Heart left ventricle (tissue), 16 donors: Measurements from ENCODE around the gene MORF4L2. TPM values are rescaled to one million over a fixed set of nuclear protein-coding genes. Genes with fewer than 3 reads are reported as not detected.
"Not testable (repeated sequence)": the region's sequence is repeated elsewhere in the genome, so short reads cannot be mapped to it uniquely, and the experiment has no call there.

Source experiments
- ATAC-seq, 4 donors: fragments of 200-7000 bp; cut with Tn5 transposase; one replicate each; pipeline ENCODE4 v1.9.1; 2020 to 2022; ENCODE audit warnings: moderate library complexity in 4 of 4, mild to moderate bottlenecking in 3 of 4, moderate number of reproducible peaks in 1 of 4
- DNase-seq, 5 donors: peaks; one replicate each; pipeline ENCODE4 v3.0.0-alpha.2; 2020
- H3K27ac ChIP-seq, 12 donors: fragments of 200-600 bp; sonication (generic) in 4 of 12; one replicate each; pipeline versions ENCODE4 v1.5.0 to v1.8.0; 2016 to 2022; ENCODE audit warnings: mild to moderate bottlenecking in 2 of 12
- H3K27me3 ChIP-seq, 9 donors: fragments of 200-600 bp; sonication (generic) in 2 of 9; one replicate each; pipeline versions ENCODE4 v1.5.1 to v1.8.0; 2016 to 2022; ENCODE audit warnings: mild to moderate bottlenecking in 3 of 9
- H3K36me3 ChIP-seq, 9 donors: fragments of 200-600 bp; sonication (generic) in 2 of 9; one replicate each; pipeline versions ENCODE4 v1.5.0 to v1.8.0; 2018 to 2022; ENCODE audit warnings: mild to moderate bottlenecking in 2 of 9
- H3K4me1 ChIP-seq, 12 donors: fragments of 200-600 bp; sonication (generic) in 4 of 12; one replicate each; pipeline versions ENCODE4 v1.5.0 to v1.8.0; 2016 to 2022; ENCODE audit warnings: mild to moderate bottlenecking in 3 of 12
- H3K4me3 ChIP-seq, 12 donors: fragments of 200-600 bp; sonication (generic) in 4 of 12; one replicate each; pipeline versions ENCODE4 v1.5.0 to v1.8.0; 2017 to 2022; ENCODE audit warnings: mild to moderate bottlenecking in 9 of 12, moderate library complexity in 4 of 12
- H3K9me3 ChIP-seq, 12 donors: fragments of 200-600 bp; sonication (generic) in 4 of 12; one replicate each; pipeline versions ENCODE4 v1.5.0 to v1.8.0; 2016 to 2022; ENCODE audit warnings: mild to moderate bottlenecking in 1 of 12
- POLR2A ChIP-seq, 2 donors: fragments of 450-650 bp; IDR thresholded peaks; one replicate each; pipeline ENCODE4 v1.6.1; 2017; ENCODE audit warnings: antibody characterized with exemption in 2 of 2, mild to moderate bottlenecking in 2 of 2, moderate library complexity in 2 of 2
- WGBS, 4 donors: extraction: QIAGEN DNeasy Blood & Tissue Kit in 2 of 4; methylation state at CpG; one replicate each; pipeline versions ENCODE4 v1.1.5 to v1.1.7; 2013 to 2018; 5-methylcytosine and 5-hydroxymethylcytosine counted together
- intact Hi-C, 10 donors: fragments of 100-400 bp; cut with DNase I; formaldehyde crosslinking; loops; one replicate each; pipeline versions ENCODE4 v1.11.1 to v1.14.2; 2022
- polyA plus RNA-seq, 2 donors: library from polyadenylated mRNA; stranded (reverse); fragments of 200-250 nt; gene quantifications; one replicate each; pipeline ENCODE4 v1.2.3, GENCODE V29; 2013
- total RNA-seq, 9 donors: library from RNA; depleted of rRNA in 2 of 9; stranded (reverse); fragments of >200 nt in 2 of 9; fragmentation: NEBNext Ultra II Directional in 3 of 9; extraction: Animal tissue kit (Norgen Biotek cat#: 25700) in 3 of 9; gene quantifications; one replicate each; pipeline versions ENCODE4 v1.1.0 to v1.2.4, GENCODE V29; 2016 to 2023
- TF ChIP-seq, protein P1 (sequence below), 12 donors: fragments of 200-600 bp; sonication (generic) in 4 of 12; IDR thresholded peaks; one replicate each; pipeline versions ENCODE4 v1.5.0 to v1.8.0; 2018 to 2022; ENCODE audit warnings: antibody characterized with exemption in 12 of 12, mild to moderate bottlenecking in 5 of 12
- donor health status: ischemic (EF 13 %, LVEDD 7.1; RV severe dilation, severe dysfunction).
- donor health status: healthy with polysubstance abuse.
- donor health status: DM: no; HTN: yes; CAD: no.
- donor health status: DM: no; HTN: no; CAD: no.
- donor health status: ischemic (EF 25% LVEDD 6.9; RV normal size, moderate dysfunction).
- donor health status: ischemic (EF 25% LVEDD 5.7; RV mildly dilated, moderate dysfunction).
- donor health status: healthy.
- donor health status: DM: yes; HTN: yes; CAD: no.
- donor health status: ischemic (EF 35%, LVEDD 5.7; RV mildly dilated, moderate dysfunction).
- donor health status: nonischemic (EF 11% LVEDD 7.7; RV severe dilation, severe dysfunction).
- donor health status: DM: yes; HTN: yes; CAD: no.
- donor health status: PGD.
- donor health status: ischemic (EF 29% LVEDD 5.4; RV normal size, mild dysfunction).
- donor health status: nonischemic (EF 23%, LVEDD 6.1; RV moderate dilation, normal function).

Gene MORF4L2
- total and polyA plus RNA-seq, 11 donors = 102 to 511 (median 189) TPM

DNA sequence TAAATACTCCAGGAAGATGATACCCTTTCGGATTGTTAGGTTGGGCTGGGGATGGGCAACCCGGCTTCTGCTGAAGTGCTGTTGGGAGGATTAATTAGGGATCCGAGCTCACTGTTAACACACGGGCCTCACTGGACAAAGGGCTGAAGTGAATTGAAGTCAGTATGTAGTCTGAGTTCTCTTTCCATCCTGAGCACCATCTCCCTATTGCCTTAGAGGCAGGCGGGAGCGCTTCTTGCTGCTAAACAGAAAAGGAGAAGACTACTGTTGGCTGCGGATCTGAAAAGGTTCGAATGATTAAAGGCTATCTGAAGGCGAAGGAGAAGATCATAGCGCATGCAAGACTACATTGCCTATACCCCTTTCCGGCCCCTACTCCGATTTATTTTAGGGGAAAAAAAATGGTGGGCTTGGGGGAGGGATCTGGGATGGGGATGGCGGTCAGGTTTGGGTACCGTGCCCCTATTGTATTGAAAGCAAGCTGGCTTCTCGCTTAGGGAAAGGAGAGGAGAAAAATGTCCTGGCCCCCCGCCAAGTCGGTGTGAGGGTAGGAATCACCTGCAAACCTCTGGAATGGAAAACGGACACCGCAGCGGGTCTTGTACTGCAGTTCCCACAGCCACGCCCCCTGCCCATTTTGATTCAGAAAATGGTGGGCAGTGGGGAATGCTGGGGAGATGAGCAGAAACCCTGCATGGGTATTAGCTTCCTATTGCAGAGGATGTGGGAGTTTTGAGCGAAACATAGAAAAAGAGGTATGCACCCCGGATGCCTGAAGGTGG is 22.3 kb downstream of the MORF4L2 start:
- Histone ChIP-seq H3K4me3 (peak overlapping the region in 1 of 12 donors; percentile 3), H3K27ac (no peak overlapping the region)

DNA sequence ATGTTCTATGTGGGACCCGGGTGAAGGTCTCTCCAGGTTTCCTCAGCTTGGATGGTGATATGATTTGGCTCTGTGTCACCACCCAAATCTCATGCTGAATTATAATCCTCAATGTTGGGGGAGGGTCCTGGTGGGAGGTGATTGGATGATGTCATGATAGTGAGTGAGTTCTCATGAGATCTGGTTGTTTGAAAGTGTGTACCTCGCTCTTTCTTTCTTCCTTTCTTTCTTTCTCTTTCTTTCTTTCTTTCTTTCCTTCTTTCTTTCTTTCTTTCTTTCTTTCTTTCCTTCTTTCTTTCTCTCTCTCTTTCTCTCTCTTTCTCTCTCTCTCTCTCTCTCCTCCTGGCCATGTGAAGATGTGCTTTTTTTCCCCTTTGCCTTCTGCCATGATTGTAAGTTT is 27.0 kb downstream of the MORF4L2 start:
- ATAC-seq = not testable (repeated sequence)
- 86 to 93% (median 88%) methylated on average over 2 of the region's 2 CpGs for WGBS, 4 donors

More for the DNA sequence above, 22.3 kb downstream of the MORF4L2 start:
- ATAC-seq (no peak), DNase-seq (no peak)
- no peaks in the 10 kb centered on the region for H3K4me1 ChIP-seq
- intact Hi-C loops = no loop called here
- no peak for TF ChIP-seq POLR2A (IDR thresholded peaks at IDR 0.05)
- TF ChIP-seq, protein P1, sequence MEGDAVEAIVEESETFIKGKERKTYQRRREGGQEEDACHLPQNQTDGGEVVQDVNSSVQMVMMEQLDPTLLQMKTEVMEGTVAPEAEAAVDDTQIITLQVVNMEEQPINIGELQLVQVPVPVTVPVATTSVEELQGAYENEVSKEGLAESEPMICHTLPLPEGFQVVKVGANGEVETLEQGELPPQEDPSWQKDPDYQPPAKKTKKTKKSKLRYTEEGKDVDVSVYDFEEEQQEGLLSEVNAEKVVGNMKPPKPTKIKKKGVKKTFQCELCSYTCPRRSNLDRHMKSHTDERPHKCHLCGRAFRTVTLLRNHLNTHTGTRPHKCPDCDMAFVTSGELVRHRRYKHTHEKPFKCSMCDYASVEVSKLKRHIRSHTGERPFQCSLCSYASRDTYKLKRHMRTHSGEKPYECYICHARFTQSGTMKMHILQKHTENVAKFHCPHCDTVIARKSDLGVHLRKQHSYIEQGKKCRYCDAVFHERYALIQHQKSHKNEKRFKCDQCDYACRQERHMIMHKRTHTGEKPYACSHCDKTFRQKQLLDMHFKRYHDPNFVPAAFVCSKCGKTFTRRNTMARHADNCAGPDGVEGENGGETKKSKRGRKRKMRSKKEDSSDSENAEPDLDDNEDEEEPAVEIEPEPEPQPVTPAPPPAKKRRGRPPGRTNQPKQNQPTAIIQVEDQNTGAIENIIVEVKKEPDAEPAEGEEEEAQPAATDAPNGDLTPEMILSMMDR (IDR thresholded peaks at IDR 0.05) = no peak
- 16 to 35% (median 25%) methylated on average over 23 of the region's 23 CpGs for WGBS, 4 donors
- H3K27me3 ChIP-seq = peaks cover 0 to 30% (median 0%) of the 10 kb centered on the region in 9 donors
- no peaks in the 10 kb centered on the region for H3K36me3 ChIP-seq
- H3K9me3 ChIP-seq = no peaks in the 10 kb centered on the region

DNA sequence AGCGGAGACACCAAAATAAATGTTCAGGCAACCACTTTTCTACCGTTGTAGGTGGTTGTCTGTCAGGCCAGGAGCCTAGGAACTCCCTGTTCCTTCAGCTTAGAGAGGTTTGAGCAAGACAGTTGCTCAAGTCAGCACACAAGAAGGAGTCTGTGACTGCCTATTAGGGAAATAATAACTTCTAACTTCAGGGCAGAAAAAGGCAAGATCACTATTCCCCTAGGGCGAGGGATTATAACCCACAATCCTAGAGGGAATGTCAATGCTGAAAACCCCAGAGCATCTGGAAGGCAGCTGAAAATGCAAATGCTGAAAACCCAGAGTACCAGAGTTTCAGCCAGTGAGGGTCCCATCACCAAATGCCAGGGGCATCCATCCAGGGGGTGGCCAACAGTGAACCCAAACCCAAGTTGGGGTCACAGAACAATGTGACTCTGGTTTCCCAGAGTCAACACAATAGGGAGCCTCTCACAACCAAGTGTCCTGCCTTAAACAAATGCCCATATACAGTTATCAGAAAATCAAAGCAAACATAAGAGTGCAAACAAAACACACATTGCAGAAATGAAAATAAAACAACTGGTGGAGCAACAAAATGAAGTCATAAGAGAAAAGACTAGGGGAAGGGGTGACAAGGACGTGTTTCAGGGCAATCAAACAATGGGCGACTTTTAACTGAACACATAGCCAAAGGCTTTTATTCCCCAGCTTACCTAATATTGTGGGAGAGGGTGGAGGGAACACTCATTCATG is 27.6 kb downstream of the MORF4L2 start:
- H3K4me1 ChIP-seq = no peaks in the 10 kb centered on the region
- H3K27me3 ChIP-seq = peaks cover 0 to 29% (median 0%) of the 10 kb centered on the region in 9 donors
- no peaks in the 10 kb centered on the region for H3K9me3 ChIP-seq
- 52 to 83% (median 73%) methylated on average over 5 of the region's 5 CpGs for WGBS, 4 donors
- TF ChIP-seq, protein P1 (IDR thresholded peaks at IDR 0.05) = no peak
- TF ChIP-seq POLR2A (IDR thresholded peaks at IDR 0.05) = no peak
- intact Hi-C loops = no loop called here
- DNase-seq = no peak
- H3K36me3 ChIP-seq = no peaks in the 10 kb centered on the region
- H3K4me3 ChIP-seq = no peak overlapping the region
- no peak overlapping the region for H3K27ac ChIP-seq
- ATAC-seq = no peak

More for the DNA sequence above, 27.0 kb downstream of the MORF4L2 start:
- DNase-seq, H3K36me3 ChIP-seq, H3K4me1 ChIP-seq, H3K4me3 ChIP-seq, intact Hi-C loops, H3K27ac ChIP-seq, H3K9me3 ChIP-seq: not testable (repeated sequence)
- H3K27me3 ChIP-seq = peaks cover 0 to 35% (median 0%) of the 10 kb centered on the region in 9 donors

DNA sequence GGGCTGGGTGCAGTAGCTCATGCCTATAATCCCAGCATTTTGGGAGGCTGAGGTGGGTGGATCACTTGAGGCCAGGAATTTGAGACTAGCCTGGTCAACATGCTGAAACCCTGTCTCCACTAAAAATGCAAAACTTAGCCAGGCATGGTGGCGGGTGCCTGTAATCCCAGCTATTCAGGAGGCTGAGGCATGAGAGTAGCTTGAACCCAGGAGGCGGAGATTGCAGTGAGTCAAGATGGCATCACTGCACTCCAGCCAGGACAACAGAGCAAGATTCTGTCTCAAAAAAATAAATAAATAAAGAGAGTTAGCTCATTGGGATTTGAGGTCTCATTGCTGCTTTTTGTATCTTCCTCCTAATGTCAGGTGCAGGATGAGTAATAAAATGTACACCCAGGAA is 29.4 kb downstream of the MORF4L2 start:
- H3K9me3 ChIP-seq, H3K27ac ChIP-seq, H3K4me3 ChIP-seq, H3K36me3 ChIP-seq, intact Hi-C loops, DNase-seq, H3K4me1 ChIP-seq, ATAC-seq: not testable (repeated sequence)
- WGBS, 4 donors = 79 to 98% (median 92%) methylated on average over 2 of the region's 2 CpGs
- peaks cover 0 to 18% (median 0%) of the 10 kb centered on the region in 9 donors for H3K27me3 ChIP-seq

DNA sequence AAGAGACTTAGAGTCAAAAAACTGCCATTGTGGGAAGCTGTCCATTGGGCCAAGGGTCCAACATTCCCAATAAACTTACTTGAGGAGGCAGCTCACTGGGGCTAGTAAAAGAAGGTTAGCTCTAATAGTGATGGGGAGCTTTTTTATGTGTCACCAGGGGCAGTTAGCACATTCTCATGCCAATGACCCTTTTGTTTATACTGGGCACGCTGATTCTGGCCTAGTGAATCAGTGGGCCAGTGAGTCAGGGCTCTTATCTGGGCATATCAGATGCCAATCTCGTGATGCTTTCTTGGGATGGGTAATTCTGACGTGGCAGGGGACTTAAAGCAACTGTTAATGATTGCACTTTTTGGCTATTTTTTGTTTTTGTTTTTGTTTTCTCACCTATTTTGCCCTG is 29.9 kb downstream of the MORF4L2 start:
- WGBS, 4 donors = 33 to 63% (median 50%) methylated on average over 3 of the region's 3 CpGs

DNA sequence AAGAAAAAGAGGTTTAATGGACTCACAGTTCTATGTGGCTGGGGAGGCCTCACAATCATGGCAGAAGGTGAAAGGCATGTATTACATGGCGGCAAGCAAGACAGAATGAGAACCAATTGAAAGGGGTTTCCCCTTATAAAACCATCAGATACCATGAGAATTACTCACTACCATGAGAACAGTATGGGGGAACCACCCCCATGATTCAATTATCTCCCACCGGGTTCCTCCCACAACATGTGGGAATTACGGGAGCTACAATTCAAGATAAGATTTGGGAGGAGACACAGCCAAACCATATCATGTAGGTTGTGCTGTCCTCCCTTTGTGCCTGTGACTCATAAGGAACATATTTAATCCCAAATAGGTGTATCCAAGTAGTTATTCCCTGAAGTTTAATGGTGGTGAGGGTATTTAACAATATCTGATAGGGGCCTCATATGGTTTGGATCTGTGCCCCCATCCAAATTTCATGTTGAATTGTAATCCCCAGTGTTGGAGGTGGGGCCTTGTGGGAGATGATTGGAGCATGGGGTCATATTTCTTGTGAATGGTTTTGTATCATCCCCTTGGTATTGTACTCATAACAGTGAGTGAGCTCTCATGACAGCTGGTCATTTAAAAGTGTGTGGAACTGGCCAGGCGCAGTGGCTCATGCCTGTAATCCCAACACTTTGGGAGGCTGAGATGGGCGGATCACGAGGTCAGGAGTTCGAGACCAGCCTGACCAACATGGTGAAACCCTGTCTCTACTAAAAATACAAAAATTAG is 31.1 kb downstream of the MORF4L2 start:
- H3K9me3 ChIP-seq, H3K4me3 ChIP-seq, intact Hi-C loops, H3K36me3 ChIP-seq, H3K27me3 ChIP-seq, ATAC-seq, H3K4me1 ChIP-seq, H3K27ac ChIP-seq, DNase-seq: not testable (repeated sequence)
- WGBS, 4 donors = 80 to 87% (median 86%) methylated on average over 7 of the region's 7 CpGs

More for the DNA sequence above, 29.9 kb downstream of the MORF4L2 start:
- H3K36me3 ChIP-seq = no peaks in the 10 kb centered on the region
- H3K9me3 ChIP-seq = no peaks in the 10 kb centered on the region
- no peak overlapping the region for H3K27ac ChIP-seq
- no peak for ATAC-seq
- peaks cover 0 to 15% (median 0%) of the 10 kb centered on the region in 9 donors for H3K27me3 ChIP-seq
- intact Hi-C loops = no loop called here
- DNase-seq = no peak
- no peak for TF ChIP-seq POLR2A (IDR thresholded peaks at IDR 0.05)
- TF ChIP-seq, protein P1 (IDR thresholded peaks at IDR 0.05) = no peak
- H3K4me3 ChIP-seq = no peak overlapping the region
- H3K4me1 ChIP-seq = no peaks in the 10 kb centered on the region
